ENCODE results near the gene DAP3.

DNA sequence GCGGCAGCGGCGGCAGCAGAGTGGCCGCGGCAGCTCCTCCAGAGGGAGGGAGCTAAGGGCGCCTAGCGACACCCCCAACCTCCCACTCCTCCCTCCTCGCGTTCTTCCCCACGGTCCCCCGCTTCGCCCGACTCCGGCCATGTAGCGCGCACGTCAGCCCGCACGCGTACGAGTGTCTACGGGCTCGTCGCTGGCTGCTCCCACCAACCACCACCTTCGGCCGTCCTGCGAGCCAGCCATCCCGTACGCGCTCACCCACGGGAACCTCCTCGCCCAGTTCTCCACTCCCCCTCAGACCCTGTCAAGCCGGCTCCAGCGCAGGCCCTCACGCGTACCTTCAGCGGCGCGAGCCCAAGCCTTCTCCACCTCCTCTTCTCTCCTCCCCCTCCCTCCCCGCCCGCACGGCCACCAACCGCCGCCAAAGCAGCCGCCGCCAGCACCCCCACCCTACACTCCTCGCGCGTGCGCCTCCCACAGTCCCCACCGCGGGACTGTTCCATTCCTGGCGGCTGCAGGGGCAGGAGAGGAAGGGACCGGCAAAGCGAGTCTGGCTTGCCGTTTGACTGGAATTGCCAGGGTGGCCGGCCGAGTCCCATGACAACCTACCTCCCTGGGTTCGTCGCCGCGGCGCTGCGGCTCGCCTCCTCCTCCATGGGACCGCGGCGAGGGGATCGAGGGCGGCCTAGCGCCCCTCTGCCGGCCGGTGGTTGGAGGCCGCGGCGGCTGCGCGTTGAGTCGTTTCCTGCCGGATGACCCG lies 389 bp upstream of the DAP3 start, which contains the start of gene YY1AP1:
- TF ChIP-seq POLR2A (IDR thresholded peaks at IDR 0.05; ENCODE audit: low read depth): peak; percentile 79
- TF ChIP-seq, protein P1, sequence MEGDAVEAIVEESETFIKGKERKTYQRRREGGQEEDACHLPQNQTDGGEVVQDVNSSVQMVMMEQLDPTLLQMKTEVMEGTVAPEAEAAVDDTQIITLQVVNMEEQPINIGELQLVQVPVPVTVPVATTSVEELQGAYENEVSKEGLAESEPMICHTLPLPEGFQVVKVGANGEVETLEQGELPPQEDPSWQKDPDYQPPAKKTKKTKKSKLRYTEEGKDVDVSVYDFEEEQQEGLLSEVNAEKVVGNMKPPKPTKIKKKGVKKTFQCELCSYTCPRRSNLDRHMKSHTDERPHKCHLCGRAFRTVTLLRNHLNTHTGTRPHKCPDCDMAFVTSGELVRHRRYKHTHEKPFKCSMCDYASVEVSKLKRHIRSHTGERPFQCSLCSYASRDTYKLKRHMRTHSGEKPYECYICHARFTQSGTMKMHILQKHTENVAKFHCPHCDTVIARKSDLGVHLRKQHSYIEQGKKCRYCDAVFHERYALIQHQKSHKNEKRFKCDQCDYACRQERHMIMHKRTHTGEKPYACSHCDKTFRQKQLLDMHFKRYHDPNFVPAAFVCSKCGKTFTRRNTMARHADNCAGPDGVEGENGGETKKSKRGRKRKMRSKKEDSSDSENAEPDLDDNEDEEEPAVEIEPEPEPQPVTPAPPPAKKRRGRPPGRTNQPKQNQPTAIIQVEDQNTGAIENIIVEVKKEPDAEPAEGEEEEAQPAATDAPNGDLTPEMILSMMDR (IDR thresholded peaks at IDR 0.05): peak in 2 of 3 experiments; percentile 11 to 21
- TF ChIP-seq POLR2AphosphoS5 (IDR thresholded peaks at IDR 0.05): peak; percentile 75 to 95
- TF ChIP-seq EP300 (IDR thresholded peaks at IDR 0.05): no peak
